Measurements from ENCODE around the gene ALK.

The ALK gene

GRCh38 chr2:29174937-29175336, 746.4 kb downstream of the ALK start:
- no peak for DNase-seq

DNA sequence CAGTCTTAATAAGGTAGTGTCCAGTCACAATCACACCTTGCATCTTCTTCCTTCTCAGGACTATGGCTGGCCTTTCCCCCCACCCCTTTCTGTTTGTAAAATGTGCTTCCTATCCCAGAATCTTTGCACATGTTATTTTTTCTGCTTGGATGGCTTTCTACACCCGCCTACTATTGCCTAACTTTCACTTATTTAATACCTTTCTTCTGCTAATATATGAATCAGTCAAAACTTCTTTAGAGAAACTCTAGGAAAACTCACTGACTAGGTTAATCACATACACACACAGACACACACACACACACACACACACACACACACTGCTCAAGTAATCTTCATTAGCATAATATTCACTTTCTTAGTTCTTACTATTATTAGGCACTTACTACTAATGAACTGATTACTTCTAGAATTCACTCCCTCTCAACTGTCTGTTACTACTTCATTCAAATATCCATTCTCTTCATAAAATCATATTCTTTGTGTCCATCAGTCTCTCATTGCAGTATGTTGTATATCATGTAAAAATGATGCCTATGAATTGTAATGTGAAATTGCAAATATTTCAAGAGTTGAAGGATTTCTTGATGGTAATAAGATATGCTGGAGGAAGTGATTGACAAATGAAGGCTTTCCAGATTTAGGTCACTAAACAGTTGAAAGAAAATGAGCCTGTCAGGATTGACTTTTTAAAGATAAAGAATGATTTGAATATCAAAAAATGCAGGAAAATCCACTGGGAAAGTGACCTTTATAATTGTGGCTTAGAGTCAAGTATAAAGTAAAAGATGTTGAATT, 754.9 kb downstream of the ALK start:
- DNase-seq: no peak

DNA sequence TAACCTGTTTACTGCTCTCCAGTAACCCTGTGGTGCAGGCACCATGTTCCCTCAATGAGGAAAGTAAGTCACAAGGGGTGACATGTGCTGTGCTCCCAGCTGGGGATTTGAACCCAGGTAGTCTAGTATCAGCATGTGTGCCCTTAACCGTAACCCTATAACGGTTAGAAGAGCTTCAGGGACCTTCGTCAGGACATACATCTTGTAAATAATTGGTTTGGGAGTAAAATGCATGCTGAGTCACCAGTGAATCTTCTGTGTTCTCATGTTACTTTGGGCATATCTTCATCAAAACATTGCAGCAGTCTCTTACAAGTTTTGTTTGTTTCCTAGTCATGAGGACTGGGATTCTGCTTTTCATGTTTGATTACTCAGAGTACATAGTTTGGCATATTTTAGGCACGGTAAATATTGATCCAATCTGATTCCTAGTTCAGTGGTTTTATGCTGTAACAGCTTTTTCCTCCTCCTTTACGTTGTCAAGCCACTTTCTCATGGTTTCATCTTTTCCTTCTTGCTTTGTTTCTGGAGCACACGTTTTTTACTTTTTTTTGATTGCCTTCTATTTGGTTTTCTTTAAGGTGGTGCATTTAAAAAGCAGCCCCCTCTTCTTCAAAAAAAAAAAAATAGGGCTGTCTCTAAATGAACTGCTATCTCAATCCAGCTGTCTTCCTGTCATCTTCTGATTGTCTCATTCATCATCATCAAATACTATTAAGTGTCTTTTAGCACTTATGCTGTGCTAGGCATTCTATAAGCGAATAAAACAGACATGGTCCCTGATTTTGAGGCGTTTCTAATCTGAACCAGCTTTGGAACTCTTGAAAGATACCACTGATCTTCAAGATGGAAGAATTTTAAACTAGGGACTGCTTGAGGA, 755.8 kb downstream of the ALK start:
- DNase-seq: no peak

DNA sequence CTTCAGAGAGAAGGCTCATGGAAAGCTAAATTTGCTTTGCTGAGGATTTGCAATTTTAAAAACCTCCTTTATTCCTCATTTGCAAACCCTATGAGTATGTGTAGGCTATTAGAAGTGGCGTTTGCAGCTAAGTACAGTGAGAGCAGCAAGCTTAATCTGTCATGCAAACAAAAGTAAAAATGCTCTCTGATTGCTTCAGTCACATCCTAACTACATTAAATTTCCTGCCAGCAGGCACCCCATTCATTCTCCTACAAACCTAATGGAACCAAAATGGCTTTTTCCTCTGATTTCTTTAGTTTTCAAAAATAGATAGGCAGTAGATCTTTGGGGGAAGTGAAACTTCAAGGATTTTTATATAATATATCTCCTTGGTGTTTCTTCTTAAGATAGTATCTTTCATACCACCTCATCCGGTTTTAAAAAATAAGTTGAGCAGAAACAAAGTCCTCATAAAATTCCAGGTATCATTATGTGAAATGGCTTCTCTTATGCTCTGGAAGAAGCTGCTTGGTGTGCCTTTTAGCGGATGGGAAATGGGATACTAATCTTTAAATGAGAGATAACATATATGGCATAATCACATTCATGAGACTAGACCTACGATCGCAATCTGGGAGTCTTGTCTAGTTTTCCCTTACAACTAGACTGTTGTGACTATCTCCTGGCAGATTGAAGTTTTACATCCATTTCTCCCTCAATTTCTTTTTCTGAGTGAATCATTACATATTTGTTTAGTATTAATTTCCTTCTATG, 757.1 kb downstream of the ALK start:
- no peak for DNase-seq

GRCh38 chr2:29162204-29162928, 759.0 kb downstream of the ALK start:
- no peak for DNase-seq

DNA sequence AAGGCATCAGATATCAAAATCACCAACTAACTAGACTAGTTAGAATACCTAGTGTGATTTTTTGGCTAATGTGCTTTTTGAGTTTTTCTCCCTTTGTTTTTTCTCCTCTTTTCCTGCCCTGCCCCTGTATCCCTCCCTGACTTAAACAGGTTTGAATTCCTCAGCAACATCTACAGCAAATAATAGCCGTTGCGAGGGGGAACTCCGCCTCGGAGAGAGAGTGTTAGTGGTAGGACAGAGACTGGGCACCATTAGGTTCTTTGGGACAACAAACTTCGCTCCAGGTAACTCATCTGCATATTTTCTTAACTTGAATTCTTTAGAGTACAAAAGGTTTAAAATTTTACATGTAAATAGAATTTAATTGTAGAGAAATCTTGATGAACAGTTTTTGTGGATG, 761.2 kb downstream of the ALK start:
- no peak for DNase-seq

- no peak for DNase-seq
Measured at GRCh38 chr2:29159125-29159524, 762.3 kb downstream of the ALK start.

DNA sequence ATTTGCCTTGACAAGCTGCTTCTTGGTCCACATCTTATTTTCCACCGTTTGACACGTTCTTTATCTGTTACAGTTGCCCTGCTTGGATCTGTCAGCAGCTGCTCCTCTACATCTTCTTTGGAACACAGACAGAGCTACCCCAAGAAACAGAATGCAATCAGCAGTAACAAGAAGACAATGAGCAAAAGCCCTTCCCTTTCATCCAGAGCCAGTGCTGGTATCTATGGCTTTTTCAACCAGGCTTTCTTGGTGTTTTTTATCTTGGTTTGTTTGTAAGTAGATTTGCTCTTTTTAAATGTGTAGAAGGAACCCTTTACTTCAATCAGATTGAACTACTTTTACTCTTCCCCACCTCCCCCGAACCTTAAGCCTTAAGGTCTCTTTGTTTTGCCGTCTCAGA, 764.3 kb downstream of the ALK start:
- DNase-seq: no peak

GRCh38 chr2:29155578-29155977, 765.8 kb downstream of the ALK start:
- DNase-seq: no peak

GRCh38 chr2:29154610-29155009, 766.8 kb downstream of the ALK start:
- DNase-seq: no peak

GRCh38 chr2:29147963-29148362, 773.4 kb downstream of the ALK start:
- DNase-seq: no peak

GRCh38 chr2:29146197-29146596, 775.2 kb downstream of the ALK start:
- DNase-seq: no peak

DNA sequence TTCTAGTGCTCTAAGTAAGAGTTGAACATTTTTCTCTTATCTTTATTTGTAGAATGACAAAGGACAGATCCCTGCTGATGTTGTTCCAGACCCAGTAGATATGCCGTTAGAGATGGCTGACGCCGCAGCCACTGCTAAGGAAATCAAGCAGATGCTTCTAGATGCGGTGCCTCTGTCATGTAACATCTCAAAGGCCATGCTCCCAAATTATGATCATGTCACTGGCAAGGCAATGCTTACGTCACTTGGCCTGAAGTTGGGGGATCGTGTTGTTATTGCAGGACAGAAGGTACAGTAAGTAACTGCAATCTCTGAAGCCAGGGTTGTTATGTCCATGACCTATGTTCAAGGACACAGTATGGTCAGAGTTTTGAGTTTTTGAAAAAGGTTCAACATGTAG, 777.7 kb downstream of the ALK start:
- DNase-seq: no peak
